HCT116 (cell line): Measurements from ENCODE around the gene PLA2G2F.

Experiments used
- POLR2A ChIP-seq: IDR thresholded peaks from 2 replicates; pipeline ENCODE4 v1.7.0; 2011; ENCODE audit warnings: borderline replicate concordance; ENCODE audit not compliant: insufficient read depth, insufficient read length; ENCODE audit errors: extremely low read depth
- TF ChIP-seq, protein P1 (sequence below), 3 experiments: fragments of 200-600 bp in 1 of 3; sonication (generic) in 1 of 3; IDR thresholded peaks in 2 of 3; conservative IDR thresholded peaks in 1 of 3; 2 replicates each; pipeline ENCODE4 v1.5.1; 2012 to 2017; ENCODE audit warnings: low read depth in 2 of 3, low read length in 2 of 3, antibody characterized with exemption in 1 of 3, borderline replicate concordance in 1 of 3, control low read depth in 1 of 3, mild to moderate bottlenecking in 1 of 3, mixed read lengths in 1 of 3, mixed run types in 1 of 3, moderate library complexity in 1 of 3; ENCODE audit not compliant: insufficient read depth in 1 of 3

DNA sequence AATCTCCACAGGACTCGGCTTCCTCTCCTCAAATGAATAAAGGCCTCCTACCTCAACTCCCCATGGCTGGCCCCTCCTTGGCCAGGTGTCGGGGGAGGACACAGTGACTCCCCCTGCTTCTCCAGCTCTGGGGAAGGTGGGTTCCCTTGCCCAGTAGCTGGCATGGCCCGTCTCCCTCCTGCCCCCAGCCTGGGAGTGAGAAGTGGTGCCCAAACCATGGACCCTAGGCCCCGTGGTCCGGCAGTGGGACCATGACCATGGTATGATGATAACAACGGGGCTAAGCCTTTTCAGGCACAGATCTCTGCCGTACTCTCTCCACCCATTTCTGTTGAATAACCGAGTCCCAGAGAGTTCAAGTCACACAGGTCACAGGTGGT, 11.2 kb downstream of the PLA2G2F start:
- TF ChIP-seq, protein P1, sequence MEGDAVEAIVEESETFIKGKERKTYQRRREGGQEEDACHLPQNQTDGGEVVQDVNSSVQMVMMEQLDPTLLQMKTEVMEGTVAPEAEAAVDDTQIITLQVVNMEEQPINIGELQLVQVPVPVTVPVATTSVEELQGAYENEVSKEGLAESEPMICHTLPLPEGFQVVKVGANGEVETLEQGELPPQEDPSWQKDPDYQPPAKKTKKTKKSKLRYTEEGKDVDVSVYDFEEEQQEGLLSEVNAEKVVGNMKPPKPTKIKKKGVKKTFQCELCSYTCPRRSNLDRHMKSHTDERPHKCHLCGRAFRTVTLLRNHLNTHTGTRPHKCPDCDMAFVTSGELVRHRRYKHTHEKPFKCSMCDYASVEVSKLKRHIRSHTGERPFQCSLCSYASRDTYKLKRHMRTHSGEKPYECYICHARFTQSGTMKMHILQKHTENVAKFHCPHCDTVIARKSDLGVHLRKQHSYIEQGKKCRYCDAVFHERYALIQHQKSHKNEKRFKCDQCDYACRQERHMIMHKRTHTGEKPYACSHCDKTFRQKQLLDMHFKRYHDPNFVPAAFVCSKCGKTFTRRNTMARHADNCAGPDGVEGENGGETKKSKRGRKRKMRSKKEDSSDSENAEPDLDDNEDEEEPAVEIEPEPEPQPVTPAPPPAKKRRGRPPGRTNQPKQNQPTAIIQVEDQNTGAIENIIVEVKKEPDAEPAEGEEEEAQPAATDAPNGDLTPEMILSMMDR (IDR thresholded peaks at IDR 0.05 in 2 of 3, conservative IDR thresholded peaks at IDR 0.05 in 1 of 3; ENCODE audit: borderline replicate concordance in 1 of 3, insufficient read depth in 1 of 3, low read depth in 2 of 3, low read length in 2 of 3) = no peak
- no peak for TF ChIP-seq POLR2A
